HG03064 (cell line): ENCODE results near the gene RMND1.
A peak's percentile ranks its signal among the peaks of the same experiment; 100 is the strongest.
"Not testable (repeated sequence)": the region's sequence is repeated elsewhere in the genome, so short reads cannot be mapped to it uniquely, and the experiment has no call there.

Experiments used
- ATAC-seq: cut with Tn5 transposase; IDR thresholded peaks from one replicate; pipeline ENCODE4 v1.9.1; 2021; ENCODE audit warnings: low read depth; ENCODE audit not compliant: unreplicated experiment

The RMND1 gene

DNA sequence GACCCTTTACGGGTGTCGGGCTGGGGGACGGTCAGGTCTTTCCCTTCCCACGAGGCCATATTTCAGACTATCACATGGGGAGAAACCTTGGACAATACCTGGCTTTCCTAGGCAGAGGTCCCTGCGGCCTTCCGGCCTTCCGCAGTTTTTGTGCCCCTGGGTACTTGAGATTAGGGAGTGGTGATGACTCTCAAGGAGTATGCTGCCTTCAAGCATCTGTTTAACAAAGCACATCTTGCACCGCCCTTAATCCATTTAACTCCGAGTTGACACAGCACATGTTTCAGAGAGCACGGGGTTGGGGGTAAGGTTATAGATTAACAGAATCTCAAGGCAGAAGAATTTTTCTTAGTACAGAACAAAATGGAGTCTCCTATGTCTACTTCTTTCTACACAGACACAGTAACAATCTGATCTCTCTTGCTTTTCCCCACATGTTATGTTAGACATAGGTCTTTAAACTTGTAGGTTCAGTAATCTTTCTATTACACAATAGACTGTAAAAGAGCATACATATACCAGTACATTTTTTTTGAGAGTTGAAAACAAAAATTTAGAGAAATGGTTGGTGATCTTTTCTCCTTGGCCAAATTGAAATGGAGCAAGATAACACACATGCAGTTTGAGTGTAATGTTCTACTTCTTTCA lies 3.9 kb upstream of the RMND1 start:
- ATAC-seq = not testable (repeated sequence)

GRCh38 chr6:151452750-151453427 lies 963 bp upstream of the RMND1 start:
- no peak for ATAC-seq

GRCh38 chr6:151451417-151451949 lies 443 bp downstream of the RMND1 start:
- no peak for ATAC-seq

- not testable (repeated sequence) for ATAC-seq
Observed at GRCh38 chr6:151450928-151451327, 998 bp downstream of the RMND1 start.

GRCh38 chr6:151448623-151449022 lies 3.3 kb downstream of the RMND1 start:
- no peak for ATAC-seq

GRCh38 chr6:151447237-151447636 lies 4.7 kb downstream of the RMND1 start:
- ATAC-seq = no peak

- ATAC-seq = no peak
Observed at GRCh38 chr6:151445482-151445881, 6.4 kb downstream of the RMND1 start.

- no peak for ATAC-seq
Observed at GRCh38 chr6:151443911-151444621, 7.9 kb downstream of the RMND1 start.

GRCh38 chr6:151443454-151443853 lies 8.5 kb downstream of the RMND1 start:
- ATAC-seq = no peak

- ATAC-seq = no peak
Observed at GRCh38 chr6:151442371-151442770, 9.6 kb downstream of the RMND1 start.

GRCh38 chr6:151441390-151442166 lies 10.3 kb downstream of the RMND1 start:
- ATAC-seq = peak; percentile 7

- ATAC-seq = peak; percentile 48
Observed at GRCh38 chr6:151440930-151441329, 11.0 kb downstream of the RMND1 start.

DNA sequence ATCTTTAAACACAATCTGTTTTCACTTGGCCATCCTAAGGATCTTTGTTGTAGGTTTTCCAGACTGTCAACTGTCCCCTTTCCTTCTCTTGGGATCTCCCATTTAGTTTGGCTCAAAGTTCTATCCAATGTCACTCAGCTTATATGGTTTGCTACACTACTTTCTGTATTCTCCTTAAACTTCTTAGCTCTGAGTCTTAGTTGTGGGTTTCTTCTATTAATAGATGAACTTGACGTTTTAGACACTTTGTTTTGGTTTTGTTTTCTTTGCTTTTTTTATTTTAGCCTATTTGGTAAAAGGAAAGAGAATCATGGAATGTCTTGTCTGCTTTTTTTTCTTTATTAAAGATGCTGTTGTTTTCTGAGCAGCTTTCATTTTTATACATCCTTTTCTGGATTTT lies 11.4 kb downstream of the RMND1 start:
- ATAC-seq = peak; percentile 53

GRCh38 chr6:151437401-151437800 lies 14.5 kb downstream of the RMND1 start:
- ATAC-seq = no peak

DNA sequence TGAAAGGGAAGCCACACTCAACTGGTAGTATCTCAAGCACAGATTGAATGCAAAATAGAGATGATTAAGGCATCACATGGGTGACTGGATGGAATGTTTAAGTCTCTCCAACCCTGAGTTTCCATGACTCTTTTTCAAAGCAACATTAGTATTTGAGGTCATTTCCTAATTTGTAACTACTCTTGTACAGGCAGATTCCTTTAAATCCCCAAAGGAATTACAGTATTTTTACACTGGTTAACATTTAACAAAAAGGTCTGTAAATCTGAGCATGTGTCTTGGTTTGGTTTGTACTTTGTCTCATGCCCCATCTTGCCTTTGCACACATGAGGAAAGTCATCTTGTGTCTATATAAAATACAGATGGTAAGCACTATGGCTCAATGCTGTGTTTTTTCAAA lies 15.1 kb downstream of the RMND1 start:
- ATAC-seq = no peak

GRCh38 chr6:151436300-151436699 lies 15.6 kb downstream of the RMND1 start:
- no peak for ATAC-seq

DNA sequence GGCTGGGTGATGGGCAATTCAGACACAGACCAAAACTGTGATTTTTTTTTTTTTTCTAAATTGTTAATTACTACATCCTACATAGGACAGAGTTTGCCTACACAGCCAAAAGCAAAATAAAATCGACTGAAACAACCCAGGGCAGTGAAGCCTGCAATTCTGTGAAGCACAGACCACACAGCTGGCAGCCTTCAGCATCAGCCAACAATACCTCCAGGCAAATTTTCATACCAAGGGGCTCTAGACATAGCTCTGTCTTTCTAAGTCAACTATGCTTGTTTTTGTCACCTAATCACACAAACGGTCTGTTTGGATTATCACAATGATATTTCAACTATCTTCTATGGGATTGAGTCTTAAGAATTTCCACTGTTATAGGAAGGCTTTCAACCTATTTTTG lies 17.6 kb downstream of the RMND1 start:
- no peak for ATAC-seq

- ATAC-seq = no peak
Observed at GRCh38 chr6:151432651-151433050, 19.3 kb downstream of the RMND1 start.

DNA sequence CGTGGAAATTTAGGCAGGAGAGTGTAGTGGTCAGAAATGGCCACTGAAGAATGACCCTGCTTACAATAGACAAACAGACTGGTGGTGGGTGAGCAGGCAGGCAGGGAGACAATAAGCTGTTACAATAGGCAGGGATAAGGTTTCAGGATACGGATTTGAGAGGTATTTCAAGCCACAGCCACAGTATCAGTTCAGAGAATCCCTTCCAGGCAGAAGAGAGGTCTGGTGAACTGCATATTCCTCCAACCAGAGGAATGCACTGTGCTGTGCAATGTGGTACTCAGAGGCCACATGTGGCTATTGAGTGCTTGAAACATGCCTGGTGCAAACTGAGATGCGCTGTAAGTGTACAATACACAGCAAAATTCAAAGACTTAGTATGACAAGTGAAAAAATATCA lies 20.6 kb downstream of the RMND1 start:
- no peak for ATAC-seq

- no peak for ATAC-seq
Observed at GRCh38 chr6:151430886-151431285, 21.0 kb downstream of the RMND1 start.
